Measurements from ENCODE around the gene DOCK1.

The DOCK1 gene

GRCh38 chr10:127486355-127486754 is 581.1 kb downstream of the DOCK1 start:
- no peak for TF ChIP-seq TAF1 (IDR thresholded peaks at IDR 0.05; ENCODE audit: low read depth, low read length)
- TF ChIP-seq PAX5 (IDR thresholded peaks at IDR 0.05; ENCODE audit: insufficient read depth, low read length, severe bottlenecking), result no peak
- TF ChIP-seq POLR2AphosphoS5 (IDR thresholded peaks at IDR 0.05; ENCODE audit: low read depth, low read length), result no peak
- no peak for DNase-seq (ENCODE audit: insufficient read length, low spot score)
- no peak for FAIRE-seq

GRCh38 chr10:127492607-127493250 is 587.5 kb downstream of the DOCK1 start:
- no peak for DNase-seq (ENCODE audit: insufficient read length, low spot score)
- FAIRE-seq, result no peak
- no peak for TF ChIP-seq POLR2AphosphoS5 (IDR thresholded peaks at IDR 0.05; ENCODE audit: low read depth, low read length)
- TF ChIP-seq SPI1 (IDR thresholded peaks at IDR 0.05; ENCODE audit: low read depth, low read length), result no peak
- TF ChIP-seq PAX5 (IDR thresholded peaks at IDR 0.05; ENCODE audit: insufficient read depth, low read length, severe bottlenecking), result no peak
- no peak for TF ChIP-seq TAF1 (IDR thresholded peaks at IDR 0.05; ENCODE audit: low read depth, low read length)
- TF ChIP-seq POLR2A (IDR thresholded peaks at IDR 0.05; ENCODE audit: low read depth, low read length), result no peak
- TF ChIP-seq POU2F2 (IDR thresholded peaks at IDR 0.05; ENCODE audit: low read depth, low read length), result no peak

DNA sequence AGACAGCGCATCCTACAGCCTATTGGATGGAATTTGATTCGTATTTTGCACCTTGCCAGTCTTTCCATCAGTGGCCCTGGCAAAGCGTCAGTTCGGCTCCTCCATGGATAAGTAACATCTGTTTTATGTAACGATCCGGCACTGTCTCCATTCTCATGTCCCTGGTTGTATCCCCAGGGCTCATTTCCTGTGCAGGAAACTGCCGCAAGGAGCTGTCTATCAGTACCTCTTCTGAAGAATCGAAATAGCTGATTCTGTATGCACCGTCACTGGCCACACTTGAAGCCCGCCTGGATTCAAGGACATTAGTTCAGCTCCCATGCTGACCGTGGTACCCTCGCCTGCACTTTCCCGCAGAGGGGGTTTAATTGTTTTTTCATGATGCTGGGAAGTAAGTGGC is 590.8 kb downstream of the DOCK1 start:
- FAIRE-seq (no peak), DNase-seq (ENCODE audit: insufficient read length, low spot score) (no peak)
- TF ChIP-seq POU2F2 (IDR thresholded peaks at IDR 0.05; ENCODE audit: low read depth, low read length), result no peak
- TF ChIP-seq TAF1 (IDR thresholded peaks at IDR 0.05; ENCODE audit: low read depth, low read length), result no peak
- no peak for TF ChIP-seq SPI1 (IDR thresholded peaks at IDR 0.05; ENCODE audit: low read depth, low read length)
- no peak for TF ChIP-seq PAX5 (IDR thresholded peaks at IDR 0.05; ENCODE audit: insufficient read depth, low read length, severe bottlenecking)
- no peak for TF ChIP-seq POLR2A (IDR thresholded peaks at IDR 0.05; ENCODE audit: low read depth, low read length)

GRCh38 chr10:127497685-127498084 is 592.5 kb downstream of the DOCK1 start:
- TF ChIP-seq TAF1 (IDR thresholded peaks at IDR 0.05; ENCODE audit: low read depth, low read length) (no peak), POLR2AphosphoS5 (IDR thresholded peaks at IDR 0.05; ENCODE audit: low read depth, low read length) (no peak), SPI1 (IDR thresholded peaks at IDR 0.05; ENCODE audit: low read depth, low read length) (no peak), POLR2A (IDR thresholded peaks at IDR 0.05; ENCODE audit: low read depth, low read length) (no peak), PAX5 (IDR thresholded peaks at IDR 0.05; ENCODE audit: insufficient read depth, low read length, severe bottlenecking) (no peak), POU2F2 (IDR thresholded peaks at IDR 0.05; ENCODE audit: low read depth, low read length) (no peak)
- no peak for DNase-seq (ENCODE audit: insufficient read length, low spot score)
- FAIRE-seq, result no peak

DNA sequence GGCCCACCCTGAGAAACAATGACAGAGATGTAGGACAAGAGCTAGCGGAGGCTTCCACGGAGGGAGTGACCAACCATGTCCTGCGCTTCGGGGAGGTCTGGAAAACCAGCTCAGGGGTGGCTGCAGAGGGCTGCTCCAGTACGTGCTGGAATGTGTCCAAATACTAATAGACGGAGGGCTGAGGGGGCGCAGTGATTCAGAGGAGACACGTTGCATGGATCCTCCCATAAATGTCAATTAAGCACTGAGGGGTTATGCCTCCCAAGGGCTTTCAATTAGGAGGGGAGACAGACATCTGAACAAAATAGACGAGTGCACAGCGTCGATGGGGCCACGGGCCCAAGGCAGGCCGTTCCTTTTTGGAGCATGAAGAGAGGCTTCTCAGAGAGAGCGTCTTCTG is 592.9 kb downstream of the DOCK1 start:
- TF ChIP-seq POLR2A (IDR thresholded peaks at IDR 0.05; ENCODE audit: low read depth, low read length), result no peak
- TF ChIP-seq SPI1 (IDR thresholded peaks at IDR 0.05; ENCODE audit: low read depth, low read length), result no peak
- no peak for TF ChIP-seq POU2F2 (IDR thresholded peaks at IDR 0.05; ENCODE audit: low read depth, low read length)
- TF ChIP-seq PAX5 (IDR thresholded peaks at IDR 0.05; ENCODE audit: insufficient read depth, low read length, severe bottlenecking), result no peak
- TF ChIP-seq TAF1 (IDR thresholded peaks at IDR 0.05; ENCODE audit: low read depth, low read length), result no peak
- TF ChIP-seq POLR2AphosphoS5 (IDR thresholded peaks at IDR 0.05; ENCODE audit: low read depth, low read length), result no peak
- no peak for FAIRE-seq
- DNase-seq (ENCODE audit: insufficient read length, low spot score), result no peak

DNA sequence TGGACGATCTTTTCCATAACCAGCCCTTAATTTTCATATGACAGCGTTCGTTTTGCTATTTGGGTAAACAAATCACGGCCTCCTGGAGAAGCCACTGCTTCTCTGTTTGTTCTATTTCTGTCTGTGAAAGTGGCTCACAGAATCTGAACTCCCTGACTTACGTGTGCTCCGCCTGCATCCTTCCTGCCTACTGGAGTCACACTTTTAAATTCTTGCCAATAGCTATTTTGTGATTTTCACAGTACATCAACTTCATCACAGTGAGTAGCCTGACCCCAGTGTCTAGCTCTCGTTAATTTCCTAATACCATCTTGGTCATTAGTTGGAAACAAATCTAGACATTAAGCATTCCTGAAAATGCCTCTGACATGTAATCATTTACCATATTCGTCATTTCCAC is 594.9 kb downstream of the DOCK1 start:
- DNase-seq (ENCODE audit: insufficient read length, low spot score) (no peak), FAIRE-seq (no peak)
- TF ChIP-seq SPI1 (IDR thresholded peaks at IDR 0.05; ENCODE audit: low read depth, low read length), result no peak
- TF ChIP-seq TAF1 (IDR thresholded peaks at IDR 0.05; ENCODE audit: low read depth, low read length), result no peak

All from GM12891 (cell line).